PC-9 (cell line): ENCODE measurements around the gene EMC10. TPM values are rescaled to one million over a fixed set of nuclear protein-coding genes. Genes with fewer than 3 reads are reported as not detected.

ENCODE experiments used
- BruUV-seq: library from RNA; stranded (reverse); fragments of 400-500 nt; replicated peaks from 2 replicates; lab custom pipeline; 2021; lab: Mats Ljungman, UMichigan
- CTCF ChIA-PET: fragments of 300-600 bp; sonication (Branson Sonifier 250); formaldehyde crosslinking; loops from one replicate; lab custom pipeline; 2022; ENCODE audit warnings: antibody characterized with exemption; lab: Charles Lee
- POLR2A ChIA-PET: fragments of 300-600 bp; sonication (Branson Sonifier 250); formaldehyde crosslinking; loops from one replicate; lab custom pipeline; 2022; ENCODE audit warnings: antibody characterized with exemption; ENCODE audit not compliant: unreplicated experiment; lab: Charles Lee
- DNase-seq, 2 experiments: peaks; one replicate each; pipeline versions ENCODE4 v3.0.0 to v3.0.0-alpha.2; 2015 to 2022; ENCODE audit warnings: mixed read lengths in 1 of 2
- H2AFZ ChIP-seq: fragments of 200-600 bp; sonication (generic); 2 replicates; pipeline ENCODE4 v1.8.1; 2017; ENCODE audit warnings: antibody characterized with exemption
- H3F3A ChIP-seq: fragments of 200-600 bp; sonication (generic); 2 replicates; pipeline ENCODE4 v1.8.1; 2017; ENCODE audit warnings: antibody characterized with exemption, mild to moderate bottlenecking, low read depth; ENCODE audit not compliant: insufficient read depth
- H3K27ac ChIP-seq: fragments of 200-600 bp; sonication (generic); 2 replicates; pipeline ENCODE4 v1.6.1; 2016; ENCODE audit warnings: mixed run types
- H3K27me3 ChIP-seq: fragments of 200-600 bp; sonication (generic); 2 replicates; pipeline ENCODE4 v1.6.1; 2016; ENCODE audit warnings: low read depth, mixed run types; ENCODE audit not compliant: insufficient read depth
- H3K36me3 ChIP-seq: fragments of 200-600 bp; sonication (generic); 2 replicates; pipeline ENCODE4 v1.6.1; 2016; ENCODE audit warnings: low read depth, mixed run types
- H3K4me1 ChIP-seq: fragments of 200-600 bp; sonication (generic); replicated peaks from 2 replicates; pipeline ENCODE4 v1.6.1; 2016; ENCODE audit warnings: mixed run types; ENCODE audit not compliant: insufficient read depth
- H3K4me2 ChIP-seq: fragments of 200-600 bp; sonication (generic); 2 replicates; pipeline ENCODE4 v1.6.1; 2017; ENCODE audit warnings: mixed run types
- H3K4me3 ChIP-seq: fragments of 200-600 bp; sonication (generic); 2 replicates; pipeline ENCODE4 v1.6.1; 2016; ENCODE audit warnings: mixed run types
- H3K79me2 ChIP-seq: fragments of 200-600 bp; sonication (generic); 2 replicates; pipeline ENCODE4 v1.6.1; 2017; ENCODE audit warnings: low read depth, mixed run types
- H3K9me2 ChIP-seq: fragments of 200-600 bp; sonication (generic); 2 replicates; pipeline ENCODE4 v1.8.1; 2017; ENCODE audit warnings: mild to moderate bottlenecking; ENCODE audit not compliant: insufficient read depth
- H3K9me3 ChIP-seq: fragments of 200-600 bp; sonication (generic); 2 replicates; pipeline ENCODE4 v1.8.1; 2016; ENCODE audit warnings: low read depth; ENCODE audit not compliant: insufficient read depth
- H4K20me1 ChIP-seq: fragments of 200-600 bp; sonication (generic); 2 replicates; pipeline ENCODE4 v1.8.1; 2017; ENCODE audit not compliant: insufficient read depth
- CTCF ChIP-seq: fragments of 200-600 bp; sonication (generic); conservative IDR thresholded peaks from 2 replicates; pipeline ENCODE4 v1.6.1; 2017; ENCODE audit warnings: mixed run types, antibody characterized with exemption, mild to moderate bottlenecking, moderate library complexity
- EZH2 ChIP-seq: fragments of 200-600 bp; sonication (generic); IDR thresholded peaks from 2 replicates; pipeline ENCODE4 v1.8.0; 2017; ENCODE audit warnings: antibody characterized with exemption, low read depth
- intact Hi-C: fragments of 100-400 bp; cut with micrococcal nuclease; formaldehyde crosslinking; loops from one replicate; pipeline ENCODE4 v1.10.0; 2022; ENCODE audit not compliant: unreplicated experiment
- total RNA-seq: library from RNA; stranded (reverse); gene quantifications from 2 replicates; pipeline ENCODE4 v1.2.3, GENCODE V29; 2021

Gene EMC10
- total RNA-seq, 1 experiment from 2014 or later = 118 TPM

GRCh38 chr19:50428772-50429463 is 47.4 kb upstream of the EMC10 start:
- no TSS peak for BruUV-seq
- DNase-seq = no peak
- ChIA-PET CTCF (no interaction called here), POLR2A (no interaction called here)
- Histone ChIP-seq H3K36me3 (no peaks in the 10 kb centered on the region), H4K20me1 (no peaks in the 10 kb centered on the region), H3K9me3 (no peaks in the 10 kb centered on the region), H3F3A (no peaks in the 10 kb centered on the region), H3K9me2 (no peaks in the 10 kb centered on the region), H3K4me3 (no peak overlapping the region), H3K27ac (no peak overlapping the region), H3K79me2 (no peaks in the 10 kb centered on the region), H2AFZ (no peak overlapping the region), H3K27me3 (peaks cover 39% of the 10 kb centered on the region), H3K4me2 (no peak overlapping the region), H3K4me1 (peaks cover 4% of the 10 kb centered on the region; the same call in 1 of the 2 replicates)
- TF ChIP-seq CTCF = no peak
- TF ChIP-seq EZH2 = no peak
- intact Hi-C loops = no loop called here

- BruUV-seq = no TSS peak
- H3K27ac ChIP-seq = no peak overlapping the region
- H3K4me1 ChIP-seq = peaks cover 11% of the 10 kb centered on the region
- H2AFZ ChIP-seq = peak overlapping the region; percentile 66; the same call in 1 of the 2 replicates
- TF ChIP-seq CTCF = no peak
- no peak for TF ChIP-seq EZH2
- no peaks in the 10 kb centered on the region for H4K20me1 ChIP-seq
- ChIA-PET CTCF (interaction anchor here (0.7 kb wide), 1 partner anchor 292 kb away, joined by 4 read pairs; the partner anchor contains the start of gene CLEC11A), POLR2A (no interaction called here)
- no peaks in the 10 kb centered on the region for H3K9me2 ChIP-seq
- intact Hi-C loops = no loop called here
- H3F3A ChIP-seq = peaks cover 4% of the 10 kb centered on the region; the same call in 1 of the 2 replicates
- DNase-seq = no peak
- peak overlapping the region; percentile 83 for H3K4me2 ChIP-seq
- H3K36me3 ChIP-seq = no peaks in the 10 kb centered on the region
- peaks cover 57% of the 10 kb centered on the region for H3K27me3 ChIP-seq
- H3K4me3 ChIP-seq = peak overlapping the region; percentile 51; the same call in 1 of the 2 replicates
- no peaks in the 10 kb centered on the region for H3K79me2 ChIP-seq
- H3K9me3 ChIP-seq = no peaks in the 10 kb centered on the region
Observed at GRCh38 chr19:50430888-50431342, 45.4 kb upstream of the EMC10 start.

GRCh38 chr19:50431343-50432220 is 44.7 kb upstream of the EMC10 start:
- no peaks in the 10 kb centered on the region for H3K9me3 ChIP-seq
- H3K9me2 ChIP-seq = no peaks in the 10 kb centered on the region
- H3K27me3 ChIP-seq = peaks cover 64% of the 10 kb centered on the region
- peak overlapping the region; percentile 66 for H2AFZ ChIP-seq
- POLR2A ChIA-PET = no interaction called here
- no peak overlapping the region for H3K27ac ChIP-seq
- H3K79me2 ChIP-seq = no peaks in the 10 kb centered on the region
- DNase-seq = peak; percentile 52 to 88
- H3K36me3 ChIP-seq = no peaks in the 10 kb centered on the region
- intact Hi-C loops = no loop called here
- H4K20me1 ChIP-seq = no peaks in the 10 kb centered on the region
- no peak for TF ChIP-seq CTCF
- TF ChIP-seq EZH2 = no peak
- peaks cover 11% of the 10 kb centered on the region for H3K4me1 ChIP-seq
- peak overlapping the region; percentile 51 for H3K4me3 ChIP-seq
- H3F3A ChIP-seq = peaks cover 4% of the 10 kb centered on the region; the same call in 1 of the 2 replicates
- CTCF ChIA-PET = no interaction called here
- H3K4me2 ChIP-seq = peak overlapping the region; percentile 83
- no TSS peak for BruUV-seq
